ENCODE data around the gene FBF1. TPM values are rescaled to one million over a fixed set of nuclear protein-coding genes. Genes with fewer than 3 reads are reported as not detected.

Gene FBF1
- total and polyA plus RNA-seq, 2 of the 8 experiments (the other 6 are each of a cell fraction or from before 2014, with no cell fraction given), result 8.1 to 13.1 TPM

DNA sequence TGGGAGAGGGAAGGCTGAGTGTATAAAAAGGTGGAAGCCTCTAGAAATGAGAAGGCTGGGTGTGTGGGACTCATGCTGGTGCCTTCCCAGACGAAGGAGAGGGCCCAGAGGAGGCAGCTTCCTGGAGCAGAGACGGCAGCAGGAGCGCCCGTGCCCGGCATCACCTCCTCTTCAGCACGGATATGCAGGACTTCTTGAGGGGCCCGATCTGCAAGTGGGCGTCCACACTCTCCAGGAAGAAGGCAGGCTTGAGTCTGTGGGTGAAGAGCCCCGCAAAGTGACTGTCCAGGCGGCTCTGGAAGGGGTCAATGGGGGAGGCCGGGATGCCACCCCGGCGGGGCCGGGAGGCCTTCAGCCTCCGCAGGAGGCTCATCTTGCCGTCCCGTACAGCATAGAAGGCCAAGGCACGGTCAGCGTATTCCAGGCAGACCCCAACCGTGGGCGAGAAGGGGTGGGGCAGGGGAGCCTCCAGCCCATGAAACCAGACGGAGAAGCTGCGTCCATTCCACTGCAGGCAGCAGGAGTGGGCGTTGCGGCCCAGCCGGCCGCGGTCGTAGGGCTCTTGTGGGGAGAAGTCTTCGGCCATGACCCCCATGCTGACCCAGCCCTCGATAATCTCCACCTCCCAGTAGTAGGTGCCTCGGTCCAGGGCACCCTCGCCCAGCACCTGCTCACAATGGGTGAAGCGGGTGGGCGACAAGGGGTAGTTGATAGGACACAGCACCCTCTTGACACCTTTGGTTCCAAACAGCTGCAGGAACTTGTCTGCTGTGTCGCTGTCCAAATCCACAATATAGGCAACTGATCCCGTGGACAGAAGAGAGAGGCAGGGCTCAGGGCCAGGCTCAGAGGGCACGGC is 66.3 kb downstream of the FBF1 start:
- WGBS, 2 experiments (ENCODE audit: extremely low coverage in 1 of 2, insufficient coverage in 1 of 2, insufficient read length in 1 of 2, insufficient replicate concordance in 2 of 2, low coverage in 1 of 2, low lambda C conversion rate in 2 of 2, missing lambda C conversion rate in 1 of 2), result 94% methylated on average over 33 of the region's 38 CpGs; no CpG with 5 or more reads in 1 of the 2 experiments
- Histone ChIP-seq H3K79me1 (ENCODE audit: low read depth, low read length) (no peaks in the 10 kb centered on the region), H3K56ac (replicated peaks; ENCODE audit: insufficient read length, low read depth, low read length) (no peak overlapping the region), H3K9ac (replicated peaks in 1 of 4; ENCODE audit: extremely low read depth in 1 of 4, low read depth in 3 of 4, low read length in 3 of 4) (no peak overlapping the region), H2AFZ (ENCODE audit: low read length) (no peak overlapping the region), H2BK120ac (replicated peaks; ENCODE audit: low read depth, low read length) (no peak overlapping the region), H4K20me1 (replicated peaks in 1 of 2; ENCODE audit: control insufficient read depth in 1 of 2, insufficient read depth in 2 of 2, low read length in 2 of 2) (no peaks in the 10 kb centered on the region), H3K14ac (ENCODE audit: insufficient read length) (no peak overlapping the region), H3K23ac (ENCODE audit: insufficient read length) (no peak overlapping the region), H4K5ac (ENCODE audit: insufficient read length, low read depth, low read length) (no peak overlapping the region), H3K36me3 (ENCODE audit: control insufficient read depth in 2 of 4, insufficient read depth in 4 of 4, low read length in 3 of 4) (no peaks in the 10 kb centered on the region), H3K18ac (ENCODE audit: extremely low read depth, low read length) (no peak overlapping the region), H3K27ac (ENCODE audit: low read depth, low read length) (no peak overlapping the region), H3K79me2 (ENCODE audit: control insufficient read depth in 1 of 2, insufficient read depth in 2 of 2, low read length in 2 of 2) (no peaks in the 10 kb centered on the region), H3K4me3 (ENCODE audit: extremely low read depth in 1 of 4, insufficient read depth in 2 of 4, low read depth in 3 of 4, low read length in 4 of 4) (no peak overlapping the region), H3K4me2 (ENCODE audit: insufficient read depth in 1 of 2, low read depth in 2 of 2, low read length in 2 of 2) (no peak overlapping the region), H3K4me1 (replicated peaks in 1 of 4; ENCODE audit: control insufficient read depth in 3 of 4, insufficient read depth in 4 of 4, low read length in 3 of 4) (peaks cover 0 to 27% (median 13%) of the 10 kb centered on the region in 4 experiments; a peak in 6 of 7 replicates), H3K23me2 (ENCODE audit: low read depth, low read length) (peaks cover 15% of the 10 kb centered on the region; the same call in 1 of the 2 replicates), H2BK5ac (ENCODE audit: low read depth, low read length) (no peak overlapping the region), H2BK12ac (ENCODE audit: low read depth, low read length) (no peak overlapping the region), H4K91ac (replicated peaks; ENCODE audit: insufficient read length, low read length) (no peak overlapping the region), H2BK15ac (ENCODE audit: low read length) (no peak overlapping the region), H3K9me3 (ENCODE audit: insufficient read depth in 2 of 2, low read depth in 1 of 2, low read length in 1 of 2) (no peaks in the 10 kb centered on the region), H3K27me3 (replicated peaks in 1 of 4; ENCODE audit: control insufficient read depth in 3 of 4, extremely low read depth in 1 of 4, insufficient read depth in 3 of 4, low read length in 3 of 4) (peaks cover 10 to 31% (median 24%) of the 10 kb centered on the region in 4 experiments), H2AK5ac (ENCODE audit: low read depth, low read length) (no peak overlapping the region), H3K4ac (replicated peaks; ENCODE audit: insufficient read length, low read depth, low read length) (no peak overlapping the region), H4K8ac (ENCODE audit: extremely low read depth, insufficient read depth, low read length) (no peak overlapping the region), H2BK20ac (ENCODE audit: low read length) (no peak overlapping the region)
- CTCF ChIA-PET (ENCODE audit: partially characterized antibody), result interaction anchor here (0.6 to 11.3 kb wide), 16 partner anchors 13 to 515 kb away, joined by 3 to 157 read pairs (median 6); partner anchors contain the start of genes MRPL38, TRIM65 and WBP2
- DNase-seq (ENCODE audit: low read depth in 1 of 2, low spot score in 2 of 2) (no peak), FAIRE-seq (no peak)
- TF ChIP-seq EP300 (IDR thresholded peaks at IDR 0.05; ENCODE audit: borderline replicate concordance in 1 of 2, low read depth in 2 of 2, low read length in 2 of 2), result no peak
- TF ChIP-seq TAF7 (optimal IDR thresholded peaks at IDR 0.05; ENCODE audit: borderline replicate concordance, low read depth, low read length), result no peak
- no peak for TF ChIP-seq RFX5 (IDR thresholded peaks at IDR 0.05; ENCODE audit: borderline replicate concordance, low read depth, low read length)
- no peak for TF ChIP-seq ASH2L (IDR thresholded peaks at IDR 0.05; ENCODE audit: low read length)
- no peak for TF ChIP-seq BCL11A (IDR thresholded peaks at IDR 0.05; ENCODE audit: low read depth in 2 of 2, low read length in 2 of 2)
- TF ChIP-seq RBBP5 (IDR thresholded peaks at IDR 0.05; ENCODE audit: borderline replicate concordance, low read depth, low read length), result no peak
- no peak for TF ChIP-seq TBP (IDR thresholded peaks at IDR 0.05; ENCODE audit: low read depth, low read length)
- no peak for TF ChIP-seq GABPA (IDR thresholded peaks at IDR 0.05; ENCODE audit: borderline replicate concordance, insufficient read depth, low read length)
- TF ChIP-seq KDM1A (IDR thresholded peaks at IDR 0.05; ENCODE audit: borderline replicate concordance, low read length), result no peak
- POLR2A ChIA-PET (ENCODE audit: partially characterized antibody), result interaction anchor here (1.0 to 12.1 kb wide), 9 partner anchors 11 to 99 kb away, joined by 3 to 143 read pairs (median 3); partner anchors contain the start of genes TRIM65, UNK and WBP2
